ENCODE data around the gene MYCL. TPM values are rescaled to one million over a fixed set of nuclear protein-coding genes. Genes with fewer than 3 reads are reported as not detected.

MYCL gene
- total and polyA plus RNA-seq, 8 donors: 2.7 to 12.9 (median 10.9) TPM

DNA sequence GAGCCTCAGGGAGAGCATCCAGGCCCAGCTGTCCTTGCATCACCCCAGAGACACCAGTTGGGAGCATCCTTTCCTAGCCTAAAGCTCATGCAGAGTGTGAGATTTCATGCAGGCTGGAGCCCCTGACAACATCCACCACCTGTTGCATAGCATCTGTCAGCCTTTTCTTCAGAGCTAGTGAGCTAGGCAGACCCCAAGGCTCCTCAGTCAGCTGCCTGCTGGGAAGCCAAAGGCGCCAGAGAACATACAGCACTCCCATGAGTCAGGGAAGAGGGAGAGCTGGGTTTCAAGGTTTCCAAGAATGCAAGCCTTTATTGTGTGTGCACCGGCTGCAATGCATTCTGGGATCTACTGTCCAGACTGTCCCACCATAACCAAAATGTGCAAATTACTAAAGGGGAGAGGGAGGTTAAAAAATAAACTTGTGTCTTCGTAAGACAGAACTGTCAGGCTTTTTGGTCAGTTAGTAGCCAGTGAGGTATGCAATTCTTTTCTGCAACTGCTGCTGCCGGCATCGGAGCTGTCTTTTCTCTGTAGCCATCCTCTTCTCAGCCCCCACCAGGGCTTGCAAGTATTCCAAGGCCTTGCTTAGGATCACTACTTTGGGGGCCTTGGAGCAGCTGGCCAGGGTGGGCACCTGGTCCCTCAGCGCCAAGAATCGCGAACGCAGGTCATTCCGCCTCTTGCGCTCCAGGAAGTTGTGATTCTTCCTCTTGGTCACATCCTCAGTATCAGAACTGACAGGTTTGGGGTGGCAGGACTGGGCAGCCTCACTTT is 4.6 kb downstream of the MYCL start:
- ATAC-seq (no peak), DNase-seq (no peak)
- TF ChIP-seq CTCF (IDR thresholded peaks at IDR 0.05): no peak
- H3K36me3 ChIP-seq: no peaks in the 10 kb centered on the region
- no peak overlapping the region for H3K4me3 ChIP-seq
- no peaks in the 10 kb centered on the region for H3K9me3 ChIP-seq
- H3K27ac ChIP-seq: no peak overlapping the region
- intact Hi-C loops (cut with DNase I): no loop called here
- H3K4me1 ChIP-seq: peaks cover 12 to 45% of the 10 kb centered on the region in 2 donors
- peaks cover 10 to 84% of the 10 kb centered on the region in 2 donors for H3K27me3 ChIP-seq

GRCh38 chr1:39895731-39896480 is 5.8 kb downstream of the MYCL start:
- peaks cover 8 to 78% of the 10 kb centered on the region in 2 donors for H3K27me3 ChIP-seq
- H3K4me3 ChIP-seq: no peak overlapping the region
- no peaks in the 10 kb centered on the region for H3K36me3 ChIP-seq
- intact Hi-C loops (cut with DNase I): no loop called here
- no peak overlapping the region for H3K27ac ChIP-seq
- ATAC-seq: no peak
- H3K9me3 ChIP-seq: no peaks in the 10 kb centered on the region
- no peak for DNase-seq
- peaks cover 12 to 40% of the 10 kb centered on the region in 2 donors for H3K4me1 ChIP-seq
- no peak for TF ChIP-seq CTCF (IDR thresholded peaks at IDR 0.05)

- H3K9me3 ChIP-seq: no peaks in the 10 kb centered on the region
- ATAC-seq (peak; percentile 56), DNase-seq (peak in 1 of 4 donors; percentile 56)
- no peak for TF ChIP-seq CTCF (IDR thresholded peaks at IDR 0.05)
- no peak overlapping the region for H3K27ac ChIP-seq
- peaks cover 6 to 40% of the 10 kb centered on the region in 2 donors for H3K4me1 ChIP-seq
- peaks cover 0 to 69% of the 10 kb centered on the region in 2 donors for H3K27me3 ChIP-seq
- no peak overlapping the region for H3K4me3 ChIP-seq
- intact Hi-C loops (cut with DNase I): no loop called here
- H3K36me3 ChIP-seq: no peaks in the 10 kb centered on the region
Measured at GRCh38 chr1:39894884-39895495, 6.7 kb downstream of the MYCL start.

DNA sequence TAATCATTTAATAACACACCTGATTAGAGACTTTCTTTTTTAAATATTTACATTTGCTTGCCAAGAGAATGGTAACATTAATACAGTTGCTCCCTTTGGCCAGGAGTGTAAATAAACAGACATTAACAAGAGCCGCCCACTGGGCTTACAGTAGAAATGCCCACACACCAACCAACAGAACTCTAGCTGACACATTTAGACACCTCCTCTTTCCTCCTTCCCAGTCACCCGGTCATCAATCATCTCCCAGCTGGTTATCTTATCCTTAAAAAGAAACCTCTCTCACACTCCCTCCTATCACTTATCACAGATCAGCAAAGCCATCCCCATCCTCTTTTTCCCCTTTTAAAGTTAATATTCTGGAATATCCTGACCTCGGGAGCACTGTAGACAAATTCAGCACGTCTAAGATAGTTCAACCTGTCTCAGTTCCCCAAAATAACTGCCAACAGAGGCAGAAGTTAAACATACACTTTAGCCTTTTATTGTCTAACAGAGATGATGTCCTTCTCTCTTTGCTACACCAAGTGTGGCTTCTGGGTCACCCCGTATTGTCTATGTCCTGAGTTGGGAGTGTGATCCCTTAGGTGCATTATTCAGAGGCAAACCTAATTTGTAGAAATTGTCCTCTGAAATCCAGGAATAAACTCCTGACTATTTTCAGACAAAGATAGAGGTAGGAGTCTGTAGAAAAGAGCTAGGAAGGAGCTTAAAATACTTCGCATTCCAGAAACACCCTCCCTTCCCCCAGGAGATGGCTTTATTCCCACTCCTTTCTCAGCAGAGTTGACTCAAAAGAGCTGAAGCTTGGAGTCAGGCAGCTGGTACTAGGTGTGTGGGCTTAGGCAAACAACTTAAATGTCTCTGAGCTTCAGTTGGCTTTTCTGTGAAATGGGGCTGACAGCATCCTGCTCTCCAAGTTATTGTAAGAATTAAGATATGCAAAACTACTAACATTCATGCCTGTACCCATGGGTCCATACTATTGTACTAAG is 8.8 kb downstream of the MYCL start:
- H3K36me3 ChIP-seq: no peaks in the 10 kb centered on the region
- no peak for TF ChIP-seq CTCF (IDR thresholded peaks at IDR 0.05)
- H3K4me3 ChIP-seq: no peak overlapping the region
- H3K27me3 ChIP-seq: peaks cover 0 to 48% of the 10 kb centered on the region in 2 donors
- DNase-seq: peak in 1 of 4 donors; percentile 36
- peak overlapping the region in 1 of 2 donors; percentile 3 for H3K27ac ChIP-seq
- no peaks in the 10 kb centered on the region for H3K9me3 ChIP-seq
- ATAC-seq: peak; percentile 83
- intact Hi-C loops (cut with DNase I): no loop called here
- peaks cover 6 to 40% of the 10 kb centered on the region in 2 donors for H3K4me1 ChIP-seq
